ENCODE results near the gene LCN15. TPM values are rescaled to one million over a fixed set of nuclear protein-coding genes. Genes with fewer than 3 reads are reported as not detected.

Gene LCN15
- total RNA-seq, 1 experiment from 2014 or later, result not detected

GRCh38 chr9:136719195-136719880 is 45.0 kb downstream of the LCN15 start:
- no peak for DNase-seq
- no peak for TF ChIP-seq CTCF (IDR thresholded peaks at IDR 0.05; ENCODE audit: insufficient read depth in 1 of 2, low read depth in 1 of 2, low read length in 1 of 2, severe bottlenecking in 1 of 2, unreplicated experiment in 1 of 2)
- ChIA-PET POLR2A (no interaction called here), CTCF (no interaction called here)
- Mint-ChIP-seq H3K4me1 (ENCODE audit: low read depth, unreplicated experiment) (peaks cover 6% of the 10 kb centered on the region), H3K4me3 (ENCODE audit: unreplicated experiment) (no peak overlapping the region), H3K36me3 (ENCODE audit: insufficient read depth, unreplicated experiment) (peaks cover 51% of the 10 kb centered on the region), H3K27me3 (ENCODE audit: insufficient read depth, unreplicated experiment) (no peaks in the 10 kb centered on the region), H3K27ac (ENCODE audit: unreplicated experiment) (no peak overlapping the region), H3K9me3 (ENCODE audit: unreplicated experiment) (no peaks in the 10 kb centered on the region)
- Histone ChIP-seq H3K4me3 (ENCODE audit: low read depth, low read length) (no peak overlapping the region), H3K4me1 (no peaks in the 10 kb centered on the region), H3K9me3 (no peaks in the 10 kb centered on the region), H3K36me3 (ENCODE audit: control insufficient read depth, insufficient read depth, low read length) (peaks cover 3% of the 10 kb centered on the region), H3K27me3 (replicated peaks; ENCODE audit: control insufficient read depth, insufficient read depth, low read length) (no peaks in the 10 kb centered on the region)
- intact Hi-C loops (cut with micrococcal nuclease; ENCODE audit: unreplicated experiment), result no loop called here
- BruUV-seq (replicated peaks), result no TSS peak

GRCh38 chr9:136718345-136719194 is 45.7 kb downstream of the LCN15 start:
- Mint-ChIP-seq H3K36me3 (ENCODE audit: insufficient read depth, unreplicated experiment) (peaks cover 43% of the 10 kb centered on the region), H3K4me3 (ENCODE audit: unreplicated experiment) (no peak overlapping the region), H3K9me3 (ENCODE audit: unreplicated experiment) (no peaks in the 10 kb centered on the region), H3K27ac (ENCODE audit: unreplicated experiment) (no peak overlapping the region), H3K27me3 (ENCODE audit: insufficient read depth, unreplicated experiment) (no peaks in the 10 kb centered on the region), H3K4me1 (ENCODE audit: low read depth, unreplicated experiment) (peaks cover 6% of the 10 kb centered on the region)
- TF ChIP-seq CTCF (IDR thresholded peaks at IDR 0.05; ENCODE audit: insufficient read depth in 1 of 2, low read depth in 1 of 2, low read length in 1 of 2, severe bottlenecking in 1 of 2, unreplicated experiment in 1 of 2), result no peak
- DNase-seq, result no peak
- POLR2A ChIA-PET, result no interaction called here
- peaks cover 2% of the 10 kb centered on the region; the same call in 1 of the 2 replicates for H3K36me3 ChIP-seq (ENCODE audit: control insufficient read depth, insufficient read depth, low read length)
- H3K4me3 ChIP-seq (ENCODE audit: low read depth, low read length), result no peak overlapping the region
- intact Hi-C loops (cut with micrococcal nuclease; ENCODE audit: unreplicated experiment), result no loop called here
- CTCF ChIA-PET, result no interaction called here
- H3K4me1 ChIP-seq, result peaks cover 4% of the 10 kb centered on the region
- no peaks in the 10 kb centered on the region for H3K9me3 ChIP-seq
- no TSS peak for BruUV-seq (replicated peaks)
- no peaks in the 10 kb centered on the region for H3K27me3 ChIP-seq (replicated peaks; ENCODE audit: control insufficient read depth, insufficient read depth, low read length)

DNA sequence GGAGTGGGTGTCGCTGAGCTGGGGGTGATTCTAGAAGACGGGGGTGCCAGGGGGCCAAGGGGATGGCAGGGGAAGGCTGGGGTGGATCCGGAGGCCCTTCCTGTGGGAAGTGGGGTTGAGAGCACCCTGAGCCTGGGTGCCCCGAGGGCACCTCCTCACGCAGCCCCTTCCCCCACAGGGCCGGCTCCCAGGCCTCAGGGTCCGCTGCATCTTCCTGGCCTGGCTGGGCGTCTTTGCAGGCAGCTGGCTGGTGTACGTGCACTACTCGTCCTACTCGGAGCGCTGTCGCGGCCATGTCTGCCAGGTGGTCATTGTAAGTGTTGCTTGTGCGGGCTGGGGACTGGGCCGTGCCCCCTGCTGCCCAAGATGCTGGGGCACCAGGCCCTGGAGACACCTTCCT is 46.9 kb downstream of the LCN15 start:
- Mint-ChIP-seq H3K27ac (ENCODE audit: unreplicated experiment) (no peak overlapping the region), H3K4me1 (ENCODE audit: low read depth, unreplicated experiment) (peaks cover 6% of the 10 kb centered on the region), H3K4me3 (ENCODE audit: unreplicated experiment) (no peak overlapping the region), H3K36me3 (ENCODE audit: insufficient read depth, unreplicated experiment) (peaks cover 32% of the 10 kb centered on the region), H3K27me3 (ENCODE audit: insufficient read depth, unreplicated experiment) (no peaks in the 10 kb centered on the region), H3K9me3 (ENCODE audit: unreplicated experiment) (no peaks in the 10 kb centered on the region)
- POLR2A ChIA-PET, result no interaction called here
- Histone ChIP-seq H3K27me3 (replicated peaks; ENCODE audit: control insufficient read depth, insufficient read depth, low read length) (no peaks in the 10 kb centered on the region), H3K9me3 (no peaks in the 10 kb centered on the region), H3K4me3 (ENCODE audit: low read depth, low read length) (no peak overlapping the region), H3K4me1 (peaks cover 11% of the 10 kb centered on the region), H3K36me3 (ENCODE audit: control insufficient read depth, insufficient read depth, low read length) (peaks cover 2% of the 10 kb centered on the region)
- BruUV-seq (replicated peaks), result no TSS peak
- no peak for TF ChIP-seq CTCF (IDR thresholded peaks at IDR 0.05; ENCODE audit: insufficient read depth in 1 of 2, low read depth in 1 of 2, low read length in 1 of 2, severe bottlenecking in 1 of 2, unreplicated experiment in 1 of 2)
- DNase-seq, result no peak
- CTCF ChIA-PET, result no interaction called here
- intact Hi-C loops (cut with micrococcal nuclease; ENCODE audit: unreplicated experiment), result no loop called here

Data from Caco-2 (cell line).